Muscle layer of duodenum (tissue), 2 donors: ENCODE results near the gene AGPAT1.
A peak's percentile ranks its signal among the peaks of the same experiment; 100 is the strongest.

ENCODE experiments used
- H3K27ac ChIP-seq: one replicate; pipeline ENCODE4 v1.7.0; 2013; ENCODE audit warnings: mild to moderate bottlenecking, low read length
- H3K27me3 ChIP-seq: one replicate; pipeline ENCODE4 v1.7.0; 2013; ENCODE audit warnings: low read depth, mild to moderate bottlenecking, control low read depth, low read length
- H3K36me3 ChIP-seq, 2 donors: one replicate each; pipeline ENCODE4 v1.7.0; 2013; ENCODE audit warnings: low read length in 2 of 2, control low read depth in 1 of 2, mild to moderate bottlenecking in 1 of 2; ENCODE audit not compliant: insufficient read depth in 2 of 2, control insufficient read depth in 1 of 2
- H3K4me1 ChIP-seq, 2 donors: one replicate each; pipeline ENCODE4 v1.7.0; 2013; ENCODE audit warnings: low read length in 2 of 2, mild to moderate bottlenecking in 2 of 2, control low read depth in 1 of 2, moderate library complexity in 1 of 2; ENCODE audit not compliant: insufficient read depth in 2 of 2, control insufficient read depth in 1 of 2
- H3K4me3 ChIP-seq, 2 donors: one replicate each; pipeline ENCODE4 v1.7.0; 2013; ENCODE audit warnings: low read length in 2 of 2, low read depth in 1 of 2, mild to moderate bottlenecking in 1 of 2
- H3K9me3 ChIP-seq, 2 donors: one replicate each; pipeline ENCODE4 v1.7.0; 2013; ENCODE audit warnings: low read length in 2 of 2, control low read depth in 1 of 2, mild to moderate bottlenecking in 1 of 2; ENCODE audit not compliant: control insufficient read depth in 1 of 2
- donor health status: healthy.

AGPAT1 gene

DNA sequence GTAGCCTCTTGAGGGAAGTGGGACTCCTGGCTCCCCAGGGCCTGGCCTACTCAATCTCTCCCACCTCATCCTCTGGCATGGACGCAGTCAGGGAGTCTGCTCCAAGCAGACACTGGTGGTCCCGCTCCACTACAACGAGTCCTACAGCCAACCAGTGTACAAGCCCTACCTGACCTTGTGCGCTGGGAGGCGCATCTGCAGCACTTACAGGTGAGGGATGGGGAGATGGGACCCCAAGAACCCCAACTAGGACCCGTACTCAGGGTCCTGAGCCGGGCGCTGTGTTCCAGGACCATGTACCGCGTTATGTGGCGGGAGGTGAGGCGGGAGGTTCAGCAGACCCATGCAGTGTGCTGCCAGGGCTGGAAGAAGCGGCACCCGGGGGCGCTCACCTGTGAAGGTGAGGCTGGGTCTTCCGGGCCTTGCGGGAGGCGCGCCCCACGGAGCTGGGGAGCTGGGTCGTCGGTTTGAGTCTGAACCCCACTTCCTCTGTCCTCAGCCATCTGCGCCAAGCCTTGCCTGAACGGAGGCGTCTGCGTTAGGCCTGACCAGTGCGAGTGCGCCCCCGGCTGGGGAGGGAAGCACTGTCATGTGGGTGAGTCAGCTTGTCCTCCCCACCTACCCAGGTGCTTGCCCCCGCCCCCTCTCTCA lies 9.3 kb downstream of the AGPAT1 start:
- Histone ChIP-seq H3K4me1 (peaks cover 0 to 7% of the 10 kb centered on the region in 2 donors), H3K36me3 (peaks cover 38 to 68% of the 10 kb centered on the region in 2 donors), H3K9me3 (no peaks in the 10 kb centered on the region), H3K4me3 (no peak overlapping the region), H3K27me3 (no peaks in the 10 kb centered on the region), H3K27ac (no peak overlapping the region)

DNA sequence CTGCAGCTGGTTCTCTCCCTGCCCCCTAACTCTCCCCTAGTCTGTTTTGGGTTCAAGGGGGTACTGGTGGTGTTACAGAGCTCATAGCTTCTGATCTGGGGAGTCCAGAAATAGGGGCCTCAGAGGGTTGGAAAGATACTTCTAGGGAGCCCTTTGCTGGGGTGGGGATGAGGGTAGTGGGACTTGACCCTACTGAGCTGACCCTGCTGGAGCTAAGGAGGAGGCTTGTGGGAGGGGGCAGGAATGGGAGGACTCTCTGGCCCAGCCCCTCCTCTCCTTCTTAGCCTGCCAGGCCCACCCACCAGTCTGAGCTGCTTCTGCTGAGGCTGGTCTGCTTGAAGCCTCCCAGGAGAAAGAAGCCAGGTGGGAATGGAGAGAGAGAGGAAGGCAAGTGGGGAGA lies 11.6 kb downstream of the AGPAT1 start, which contains the start of gene EGFL8:
Gene EGFL8 (plus strand): TSS at position 301 of the 400 bp plus-strand sequence. CDS start 1,571 bp downstream, outside the sequence.
- Histone ChIP-seq H3K27ac (peak within 1 kb of the TSS; percentile 30), H3K4me1 (peaks cover 0 to 7% of the 10 kb centered on the region in 2 donors), H3K4me3 (no peak within 1 kb of the TSS), H3K36me3 (peaks cover 22 to 48% of the 10 kb centered on the region in 2 donors), H3K9me3 (no peaks in the 10 kb centered on the region), H3K27me3 (no peaks in the 10 kb centered on the region)

DNA sequence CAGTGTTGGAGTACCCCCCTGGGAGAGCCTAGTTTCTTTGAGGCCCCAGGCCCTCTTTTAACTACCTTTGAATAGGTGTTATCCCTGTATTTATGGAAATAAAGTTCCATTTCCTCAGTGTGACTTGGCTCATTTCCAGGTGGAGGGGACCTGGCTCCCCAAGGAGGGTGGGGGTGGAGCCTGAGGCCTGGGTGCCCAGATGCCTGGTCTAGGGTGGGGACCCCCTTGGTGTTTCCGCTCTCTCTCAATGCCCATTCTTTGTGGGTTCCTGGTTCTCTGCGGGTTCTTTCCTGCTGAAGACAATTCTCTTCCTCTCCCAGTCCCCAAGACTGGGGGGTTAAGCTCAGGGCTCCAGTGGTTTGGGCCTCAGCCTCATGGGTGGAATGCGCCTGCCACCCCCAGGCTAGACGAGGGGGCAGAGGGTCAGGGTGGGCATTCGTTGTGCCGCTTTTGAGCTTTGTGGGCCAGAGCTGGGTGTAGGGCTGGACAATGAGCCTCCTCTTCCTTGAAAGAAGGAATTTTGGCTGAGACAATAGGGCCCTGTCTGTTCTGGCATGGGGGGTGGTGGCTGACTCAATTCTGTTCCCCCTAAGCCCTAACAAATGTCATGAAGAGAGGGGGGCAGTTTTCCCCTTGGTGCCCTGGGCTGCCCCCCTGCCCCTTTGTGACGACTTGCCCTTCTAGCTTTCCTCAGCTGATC lies 12.2 kb downstream of the AGPAT1 start:
- Histone ChIP-seq H3K4me3 (no peak overlapping the region), H3K9me3 (no peaks in the 10 kb centered on the region), H3K27ac (peak overlapping the region; percentile 30), H3K27me3 (no peaks in the 10 kb centered on the region), H3K4me1 (peaks cover 0 to 7% of the 10 kb centered on the region in 2 donors), H3K36me3 (peaks cover 18 to 45% of the 10 kb centered on the region in 2 donors)

DNA sequence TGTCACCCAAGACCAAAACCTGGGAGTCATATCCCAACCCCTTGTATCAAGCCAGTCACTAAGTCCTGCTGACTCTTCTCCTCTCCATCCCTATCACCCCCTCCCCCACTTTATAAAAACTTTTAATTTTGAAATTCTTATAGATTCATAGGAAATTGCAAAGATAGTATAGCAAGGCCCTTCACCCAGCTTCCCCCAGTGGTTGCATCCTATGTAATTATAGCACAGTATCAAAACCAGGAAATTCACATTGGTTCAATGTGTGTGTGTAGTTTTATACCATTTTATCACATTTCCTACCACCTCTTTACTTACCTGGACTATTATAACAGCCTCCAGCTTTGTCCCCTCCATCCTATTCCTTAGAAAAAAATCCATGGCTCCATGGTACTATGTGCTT lies 17.8 kb downstream of the AGPAT1 start:
- Histone ChIP-seq H3K27ac (no peak overlapping the region), H3K36me3 (peaks cover 17 to 39% of the 10 kb centered on the region in 2 donors), H3K27me3 (no peaks in the 10 kb centered on the region), H3K4me1 (peaks cover 0 to 19% of the 10 kb centered on the region in 2 donors), H3K4me3 (no peak overlapping the region), H3K9me3 (no peaks in the 10 kb centered on the region)

DNA sequence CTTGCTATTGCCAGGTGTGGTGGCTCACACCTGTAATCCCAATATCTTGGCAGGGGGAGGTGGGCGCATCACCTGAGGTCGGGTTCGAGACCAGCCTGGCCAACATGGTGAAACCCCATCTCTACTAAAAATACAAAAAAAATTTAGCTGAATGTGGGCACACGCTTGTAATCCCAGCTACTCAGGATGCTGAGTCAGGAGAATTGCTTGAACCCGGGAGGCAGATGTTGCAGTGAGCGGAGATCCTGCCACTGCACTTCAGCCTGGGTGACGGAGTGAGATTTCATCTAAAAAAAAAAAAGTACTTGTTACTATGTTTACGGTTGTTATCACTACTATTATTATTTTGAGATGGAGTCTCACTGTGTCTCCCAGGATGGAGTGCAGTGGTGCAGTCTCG lies 19.0 kb downstream of the AGPAT1 start:
- H3K4me3 ChIP-seq, result no peak overlapping the region
- H3K36me3 ChIP-seq, result peaks cover 17 to 29% of the 10 kb centered on the region in 2 donors
- no peaks in the 10 kb centered on the region for H3K27me3 ChIP-seq
- no peaks in the 10 kb centered on the region for H3K9me3 ChIP-seq
- no peak overlapping the region for H3K27ac ChIP-seq
- peaks cover 6 to 30% of the 10 kb centered on the region in 2 donors for H3K4me1 ChIP-seq

DNA sequence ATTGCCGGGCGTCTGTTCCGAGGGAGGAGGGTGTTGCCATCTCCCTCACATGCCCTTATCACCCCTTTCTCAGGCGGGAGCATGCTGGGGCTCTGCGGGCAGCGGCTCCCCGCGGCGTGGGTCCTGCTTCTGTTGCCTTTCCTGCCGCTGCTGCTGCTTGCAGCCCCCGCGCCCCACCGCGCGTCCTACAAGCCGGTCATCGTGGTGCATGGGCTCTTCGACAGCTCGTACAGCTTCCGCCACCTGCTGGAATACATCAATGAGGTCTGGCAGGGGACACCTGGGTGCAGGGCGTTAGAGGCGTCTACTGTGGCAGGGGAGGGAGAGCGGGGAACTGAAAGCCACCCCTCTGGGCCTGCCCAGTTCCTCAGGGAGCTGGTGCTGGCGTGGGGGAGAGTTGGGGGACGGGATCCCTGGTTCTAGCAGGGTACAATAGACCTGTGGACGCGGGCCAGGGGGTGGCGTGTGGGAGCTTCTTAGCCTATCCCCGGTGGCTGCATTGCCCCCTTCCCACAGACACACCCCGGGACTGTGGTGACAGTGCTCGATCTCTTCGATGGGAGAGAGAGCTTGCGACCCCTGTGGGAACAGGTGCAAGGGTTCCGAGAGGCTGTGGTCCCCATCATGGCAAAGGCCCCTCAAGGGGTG lies 21.2 kb downstream of the AGPAT1 start:
- Histone ChIP-seq H3K27me3 (no peaks in the 10 kb centered on the region), H3K4me3 (peak overlapping the region; percentile 86 to 93), H3K27ac (peak overlapping the region; percentile 82), H3K36me3 (peaks cover 17 to 29% of the 10 kb centered on the region in 2 donors), H3K4me1 (peaks cover 6 to 48% of the 10 kb centered on the region in 2 donors), H3K9me3 (no peaks in the 10 kb centered on the region)

DNA sequence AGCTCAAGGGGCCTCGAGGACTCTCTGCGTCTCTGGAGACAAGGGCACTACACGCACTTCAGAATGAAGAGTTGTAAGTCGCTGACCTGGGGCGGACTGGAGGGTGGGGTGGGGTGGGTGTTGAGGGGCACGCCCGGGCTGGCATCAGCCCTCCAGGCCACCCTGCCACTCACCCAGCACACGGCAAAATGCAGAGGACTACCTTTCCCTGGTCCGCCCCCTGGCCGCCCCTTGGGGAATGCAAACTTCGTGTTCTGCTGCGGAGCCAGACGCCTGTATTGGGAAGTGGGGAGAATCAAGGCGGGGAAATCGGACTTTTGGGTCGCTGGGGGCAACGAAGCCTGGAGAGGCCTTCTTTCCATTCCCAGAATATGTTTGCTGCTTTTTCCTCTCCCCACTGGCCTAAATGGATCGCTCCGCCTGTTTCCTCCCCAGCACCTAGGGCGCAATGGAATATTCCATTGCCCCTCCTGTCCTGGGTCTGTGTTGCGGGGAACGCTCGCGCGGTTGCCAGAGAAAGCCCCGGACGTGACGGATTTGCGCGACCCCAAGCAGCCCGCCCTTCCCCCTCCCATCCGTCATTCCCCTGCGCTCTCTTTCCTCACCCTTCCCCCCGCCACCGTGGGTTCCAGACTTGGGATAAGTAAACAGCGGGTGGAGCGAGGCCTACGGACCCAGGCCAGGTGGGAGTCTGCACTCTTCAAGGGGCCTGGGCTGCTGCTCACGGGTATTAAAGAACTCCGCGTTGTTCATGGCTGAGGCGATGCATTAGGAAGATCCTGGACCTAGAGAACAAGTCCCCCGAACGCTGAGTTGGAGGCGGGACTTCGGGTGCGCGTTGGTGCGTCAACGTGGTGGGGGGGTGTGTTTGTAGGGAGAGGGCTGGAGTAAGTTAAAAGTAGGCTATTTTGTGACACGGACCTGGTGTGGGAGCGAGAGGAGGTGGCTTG lies 22.0 kb downstream of the AGPAT1 start, which contains the start of gene PPT2:
Gene PPT2 (plus strand): TSS at position 578 of the 950 bp plus-strand sequence. CDS start 454 bp downstream, outside the sequence.
- Histone ChIP-seq H3K27me3 (no peaks in the 10 kb centered on the region), H3K27ac (peak within 1 kb of the TSS; percentile 82), H3K9me3 (no peaks in the 10 kb centered on the region), H3K36me3 (peaks cover 17 to 32% of the 10 kb centered on the region in 2 donors), H3K4me1 (peaks cover 6 to 48% of the 10 kb centered on the region in 2 donors), H3K4me3 (peak within 1 kb of the TSS; percentile 86 to 93)

DNA sequence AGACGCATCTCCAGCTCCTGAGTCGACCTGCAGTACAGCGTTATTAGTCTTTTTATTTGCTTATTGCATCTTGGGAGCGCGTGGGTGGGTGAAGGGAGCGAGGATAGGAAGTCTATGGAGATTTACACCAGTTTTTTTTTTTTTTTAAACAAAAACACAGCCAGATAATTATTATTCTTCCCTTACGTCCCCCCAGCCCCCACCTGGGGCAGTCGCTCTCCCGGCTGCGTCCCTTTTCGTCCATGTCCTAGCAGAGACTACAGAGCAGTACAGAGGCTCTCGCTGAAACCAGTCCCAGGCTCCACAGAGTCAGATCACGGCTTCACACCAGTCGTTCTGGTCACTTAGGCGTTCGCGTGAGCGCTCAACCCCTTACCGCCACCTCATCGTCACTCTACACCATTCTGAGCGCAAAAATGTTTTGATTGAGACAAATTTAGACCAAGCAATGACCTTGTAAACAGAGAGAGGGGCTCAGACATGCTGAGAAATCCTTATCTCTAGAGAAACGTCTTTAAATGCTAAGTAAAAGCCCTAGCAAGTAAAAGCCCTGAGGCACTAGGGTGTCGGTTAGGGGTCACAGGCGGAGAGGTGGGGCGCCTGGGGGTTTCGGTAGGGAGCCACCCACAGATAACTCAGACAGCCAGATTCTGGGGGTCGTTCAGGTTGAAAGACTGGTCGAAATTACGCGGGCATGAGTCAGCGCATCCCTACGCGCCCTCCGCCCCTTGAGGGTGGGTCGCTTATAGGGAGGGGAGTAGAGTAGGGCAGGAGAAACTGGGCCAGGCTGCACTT lies 22.9 kb downstream of the AGPAT1 start:
- H3K9me3 ChIP-seq, result no peaks in the 10 kb centered on the region
- H3K27ac ChIP-seq, result peak overlapping the region; percentile 82
- peak overlapping the region; percentile 86 to 93 for H3K4me3 ChIP-seq
- peaks cover 2% of the 10 kb centered on the region for H3K27me3 ChIP-seq
- H3K36me3 ChIP-seq, result peaks cover 12 to 27% of the 10 kb centered on the region in 2 donors
- H3K4me1 ChIP-seq, result peaks cover 6 to 48% of the 10 kb centered on the region in 2 donors

DNA sequence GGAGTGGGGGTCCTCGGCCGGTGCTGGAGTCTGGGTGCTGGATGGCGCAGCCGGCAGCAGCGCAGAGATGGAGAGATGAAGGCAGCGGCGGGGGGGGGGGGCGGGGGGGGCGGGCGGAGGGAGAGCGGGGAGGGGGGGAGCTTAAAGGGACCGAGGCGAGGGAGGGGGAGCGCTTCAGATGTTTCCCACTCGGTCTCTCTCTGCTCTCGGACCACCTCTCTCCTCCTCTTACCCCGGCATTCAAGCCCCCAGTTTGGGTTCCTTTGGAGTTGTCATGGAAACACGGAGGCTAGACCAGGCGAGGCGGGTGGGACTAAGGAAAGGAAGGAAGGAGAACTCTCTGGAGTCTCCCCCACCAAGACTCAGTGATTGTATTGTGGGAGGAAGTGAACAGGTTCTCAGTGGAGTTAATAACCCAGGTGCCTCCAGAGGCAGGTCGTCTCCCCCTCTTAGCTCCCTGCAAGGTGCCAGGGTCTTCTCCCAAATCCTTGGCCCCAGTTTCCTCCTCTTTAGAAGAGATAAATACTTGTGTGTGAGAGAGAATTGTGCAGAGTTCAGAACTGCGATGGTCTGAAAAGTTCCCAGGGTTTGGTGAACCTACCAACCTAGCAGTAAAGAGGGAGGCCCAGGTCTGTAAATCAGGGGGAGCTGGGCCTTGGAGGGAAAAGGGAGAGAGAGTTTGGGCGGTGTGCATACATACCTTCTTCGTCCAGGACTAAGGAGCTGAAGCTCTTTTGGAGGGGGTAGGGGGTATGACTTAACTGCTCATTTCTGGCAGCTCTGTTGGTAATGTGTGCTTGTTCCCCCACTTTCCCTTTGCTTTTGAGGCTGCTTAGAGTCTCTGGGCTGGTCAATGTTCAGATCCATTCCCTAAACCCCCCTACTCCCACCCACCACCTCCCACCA lies 23.8 kb downstream of the AGPAT1 start, which contains the start of gene PRRT1:
Gene PRRT1 (minus strand): TSS at position 77 of the 906 bp plus-strand sequence. CDS start 112 bp downstream, outside the sequence.
- Histone ChIP-seq H3K36me3 (peaks cover 5 to 18% of the 10 kb centered on the region in 2 donors), H3K4me1 (peaks cover 6 to 48% of the 10 kb centered on the region in 2 donors), H3K27ac (peak within 1 kb of the TSS; percentile 82), H3K27me3 (peaks cover 3% of the 10 kb centered on the region), H3K4me3 (peak within 1 kb of the TSS; percentile 86 to 93), H3K9me3 (no peaks in the 10 kb centered on the region)
